Activated CD8-positive, alpha-beta memory T cell treated with anti-CD3 and anti-CD28 coated beads, Interleukin-2, amount 50 U/mL, for 48 hours (primary cell): ENCODE data around the gene AIFM3.

Experiments used
- DNase-seq: peaks from one replicate; pipeline ENCODE4 v3.0.0-alpha.2; 2020

Gene AIFM3

GRCh38 chr22:20976291-20976877 is 9.3 kb downstream of the AIFM3 start:
- DNase-seq: no peak

GRCh38 chr22:20977019-20977418 is 10.0 kb downstream of the AIFM3 start:
- DNase-seq: no peak

GRCh38 chr22:20977516-20978170 is 10.6 kb downstream of the AIFM3 start:
- DNase-seq: no peak

- DNase-seq: no peak
These were observed 11.4 kb downstream of the AIFM3 start for GRCh38 chr22:20978419-20978818.

GRCh38 chr22:20979243-20979809 is 12.3 kb downstream of the AIFM3 start:
- peak; percentile 84 for DNase-seq

- DNase-seq: peak; percentile 60
These were observed 12.9 kb downstream of the AIFM3 start for GRCh38 chr22:20979940-20980453.

- no peak for DNase-seq
These were observed 13.5 kb downstream of the AIFM3 start for GRCh38 chr22:20980523-20980922.

- DNase-seq: no peak
These were observed 14.1 kb downstream of the AIFM3 start for GRCh38 chr22:20980938-20981722.

GRCh38 chr22:20981787-20982562 is 14.9 kb downstream of the AIFM3 start, which contains the start of gene LZTR1:
LZTR1 (plus strand) TSS chr22:20982297; CDS start chr22:20982372, 75 bp downstream.
- DNase-seq: peak; percentile 88

GRCh38 chr22:20982563-20982882 is 15.5 kb downstream of the AIFM3 start:
- no peak for DNase-seq

- no peak for DNase-seq
These were observed 16.2 kb downstream of the AIFM3 start for GRCh38 chr22:20983081-20983771.

- no peak for DNase-seq
These were observed 18.7 kb downstream of the AIFM3 start for GRCh38 chr22:20985720-20986119.

GRCh38 chr22:20986365-20986764 is 19.3 kb downstream of the AIFM3 start:
- DNase-seq: no peak

GRCh38 chr22:20987375-20987774 is 20.3 kb downstream of the AIFM3 start:
- DNase-seq: no peak

- no peak for DNase-seq
These were observed 21.7 kb downstream of the AIFM3 start for GRCh38 chr22:20988573-20989322.

- no peak for DNase-seq
These were observed 22.5 kb downstream of the AIFM3 start for GRCh38 chr22:20989323-20990138.

GRCh38 chr22:20990184-20991180 is 23.4 kb downstream of the AIFM3 start:
- no peak for DNase-seq

GRCh38 chr22:20991252-20992055 is 24.4 kb downstream of the AIFM3 start:
- DNase-seq: no peak
